ENCODE measurements around the gene GSTCD.

The GSTCD gene

DNA sequence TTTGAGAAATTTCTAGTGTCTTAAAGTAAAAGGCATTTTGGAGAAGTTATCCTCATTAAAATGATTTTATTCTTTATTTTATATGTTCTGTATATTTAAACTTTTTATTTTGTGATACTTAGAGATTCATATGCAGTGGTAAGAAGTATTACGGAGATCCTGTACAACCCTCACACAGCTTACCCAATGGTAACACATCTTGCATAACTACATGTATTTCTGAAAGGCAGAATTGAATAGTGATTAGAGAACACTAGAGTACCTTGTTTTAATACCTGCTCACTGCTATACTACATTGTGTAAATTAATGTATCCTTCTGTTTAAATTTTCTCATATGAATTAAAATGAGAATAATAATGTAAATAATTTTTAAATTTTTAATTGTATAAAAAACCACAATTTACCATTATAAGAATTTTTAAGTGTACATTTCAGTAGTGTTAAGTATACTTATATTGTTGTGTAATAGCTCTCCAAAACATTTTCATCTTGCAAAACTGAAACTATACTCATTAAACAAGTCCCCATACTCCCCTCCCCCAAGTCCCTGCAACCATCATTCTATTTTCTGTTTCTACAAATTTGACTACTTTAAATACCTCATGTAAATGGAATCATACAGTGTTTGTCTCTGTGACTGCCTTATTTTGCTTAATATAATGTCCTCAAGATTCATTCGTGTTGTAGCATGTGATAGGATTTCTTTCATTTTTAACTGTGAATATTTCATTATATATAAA lies 45.5 kb upstream of the GSTCD start:
- no peak overlapping the region for H3K9ac ChIP-seq
- H3K79me2 ChIP-seq (ENCODE audit: insufficient read depth, low read depth) = no peaks in the 10 kb centered on the region
- H4K20me1 ChIP-seq (ENCODE audit: insufficient read depth) = no peaks in the 10 kb centered on the region
- no peaks in the 10 kb centered on the region for H3K27me3 ChIP-seq (ENCODE audit: insufficient read depth, low read depth)
- peak overlapping the region; percentile 84 for H3K4me2 ChIP-seq
- H3K4me3 ChIP-seq (IDR thresholded peaks at IDR 0.05; ENCODE audit: insufficient read depth, low read depth, low read length) = no peak overlapping the region
- TF ChIP-seq CTCF (conservative IDR thresholded peaks at IDR 0.05; ENCODE audit: low read depth, low read length) = no peak
- H3K4me1 ChIP-seq (ENCODE audit: low read depth, poor library complexity, severe bottlenecking) = peaks cover 48% of the 10 kb centered on the region
- peak overlapping the region; percentile 56 for H2AFZ ChIP-seq (ENCODE audit: low read depth)
- no peaks in the 10 kb centered on the region for H3K36me3 ChIP-seq (ENCODE audit: insufficient read depth)
- H3K27ac ChIP-seq = no peak overlapping the region

DNA sequence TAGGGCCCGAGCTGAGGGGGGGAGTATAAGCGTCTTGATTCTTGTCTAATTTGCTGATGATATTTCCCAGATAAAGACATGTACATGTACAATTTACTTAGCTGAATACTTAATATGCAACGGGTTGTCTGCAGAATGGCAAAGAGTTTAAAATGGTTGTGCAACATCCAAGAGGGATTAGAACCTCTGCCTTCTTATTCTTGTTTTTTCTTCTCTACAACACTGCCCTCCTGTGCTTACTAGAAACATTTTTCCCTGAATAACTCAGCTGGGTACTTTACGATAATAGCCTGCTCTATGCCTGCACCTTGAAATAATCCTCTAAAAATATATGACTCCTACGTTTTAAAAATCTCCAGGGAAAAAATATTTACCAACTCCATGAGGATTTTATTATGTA lies 41.9 kb upstream of the GSTCD start:
- H3K4me3 ChIP-seq (IDR thresholded peaks at IDR 0.05; ENCODE audit: insufficient read depth, low read depth, low read length) = no peak overlapping the region
- H3K27ac ChIP-seq = no peak overlapping the region
- peaks cover 46% of the 10 kb centered on the region for H3K4me1 ChIP-seq (ENCODE audit: low read depth, poor library complexity, severe bottlenecking)
- no peak overlapping the region for H3K4me2 ChIP-seq
- TF ChIP-seq CTCF (conservative IDR thresholded peaks at IDR 0.05; ENCODE audit: low read depth, low read length) = peak; percentile 58; the same call in 1 of the 2 replicates
- H3K9ac ChIP-seq = no peak overlapping the region
- no peaks in the 10 kb centered on the region for H3K36me3 ChIP-seq (ENCODE audit: insufficient read depth)
- H3K27me3 ChIP-seq (ENCODE audit: insufficient read depth, low read depth) = no peaks in the 10 kb centered on the region
- H4K20me1 ChIP-seq (ENCODE audit: insufficient read depth) = no peaks in the 10 kb centered on the region
- H2AFZ ChIP-seq (ENCODE audit: low read depth) = no peak overlapping the region
- no peaks in the 10 kb centered on the region for H3K79me2 ChIP-seq (ENCODE audit: insufficient read depth, low read depth)

DNA sequence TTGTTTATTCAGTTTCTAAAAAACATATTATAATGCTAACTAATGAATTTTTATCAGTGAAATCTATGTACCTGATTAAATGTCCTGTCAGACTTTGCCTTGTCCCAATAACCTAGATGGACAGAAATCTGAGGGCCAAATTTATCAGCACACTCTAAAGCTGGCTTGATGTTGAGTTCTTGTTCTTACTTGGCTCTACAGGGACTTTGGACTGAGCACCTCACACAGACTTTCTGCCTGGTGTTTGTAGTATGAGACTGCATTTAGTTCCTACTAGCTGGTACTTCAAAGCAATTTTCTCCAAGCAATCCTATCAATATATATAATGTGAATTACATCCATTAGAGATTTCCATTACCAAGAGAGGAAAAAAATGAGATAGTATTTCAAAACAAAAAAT lies 37.9 kb upstream of the GSTCD start:
- H3K4me1 ChIP-seq (ENCODE audit: low read depth, poor library complexity, severe bottlenecking) = peaks cover 13% of the 10 kb centered on the region
- H3K4me2 ChIP-seq = no peak overlapping the region
- no peak overlapping the region for H3K27ac ChIP-seq
- H3K9ac ChIP-seq = no peak overlapping the region
- no peak for TF ChIP-seq CTCF (conservative IDR thresholded peaks at IDR 0.05; ENCODE audit: low read depth, low read length)
- no peak overlapping the region for H2AFZ ChIP-seq (ENCODE audit: low read depth)
- no peaks in the 10 kb centered on the region for H3K27me3 ChIP-seq (ENCODE audit: insufficient read depth, low read depth)
- no peaks in the 10 kb centered on the region for H4K20me1 ChIP-seq (ENCODE audit: insufficient read depth)
- no peaks in the 10 kb centered on the region for H3K36me3 ChIP-seq (ENCODE audit: insufficient read depth)
- no peak overlapping the region for H3K4me3 ChIP-seq (IDR thresholded peaks at IDR 0.05; ENCODE audit: insufficient read depth, low read depth, low read length)
- no peaks in the 10 kb centered on the region for H3K79me2 ChIP-seq (ENCODE audit: insufficient read depth, low read depth)

DNA sequence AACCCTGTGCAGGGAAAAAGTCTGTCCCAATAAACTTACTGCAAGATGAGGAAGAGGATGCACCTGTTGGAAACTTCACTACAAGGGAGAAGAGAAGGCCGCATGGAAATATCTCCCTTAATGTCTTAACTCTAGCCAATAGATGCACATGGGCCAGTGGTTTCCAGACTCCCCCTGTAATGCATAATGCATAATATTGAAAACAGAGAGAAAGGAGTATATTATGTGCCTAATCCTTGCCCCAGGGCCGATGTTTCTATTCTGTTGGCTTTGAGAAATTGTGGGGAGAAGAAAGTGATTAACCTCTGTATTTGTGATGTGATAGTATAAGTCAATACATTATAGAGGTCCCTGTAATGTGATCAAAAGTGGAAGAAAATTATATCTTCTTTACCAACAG lies 37.3 kb upstream of the GSTCD start:
- Histone ChIP-seq H3K79me2 (ENCODE audit: insufficient read depth, low read depth) (no peaks in the 10 kb centered on the region), H2AFZ (ENCODE audit: low read depth) (no peak overlapping the region), H3K4me2 (no peak overlapping the region), H3K27ac (no peak overlapping the region), H3K9ac (no peak overlapping the region), H3K36me3 (ENCODE audit: insufficient read depth) (no peaks in the 10 kb centered on the region), H4K20me1 (ENCODE audit: insufficient read depth) (no peaks in the 10 kb centered on the region), H3K4me1 (ENCODE audit: low read depth, poor library complexity, severe bottlenecking) (peaks cover 7% of the 10 kb centered on the region), H3K4me3 (IDR thresholded peaks at IDR 0.05; ENCODE audit: insufficient read depth, low read depth, low read length) (no peak overlapping the region), H3K27me3 (ENCODE audit: insufficient read depth, low read depth) (no peaks in the 10 kb centered on the region)
- no peak for TF ChIP-seq CTCF (conservative IDR thresholded peaks at IDR 0.05; ENCODE audit: low read depth, low read length)
